GM18498 (cell line): ENCODE data around the gene ABHD16A.

ENCODE experiments used
- ATAC-seq: cut with Tn5 transposase; IDR thresholded peaks from one replicate; pipeline ENCODE4 v1.9.1; 2021; ENCODE audit warnings: mild to moderate bottlenecking, moderate library complexity; ENCODE audit not compliant: unreplicated experiment

ABHD16A gene

DNA sequence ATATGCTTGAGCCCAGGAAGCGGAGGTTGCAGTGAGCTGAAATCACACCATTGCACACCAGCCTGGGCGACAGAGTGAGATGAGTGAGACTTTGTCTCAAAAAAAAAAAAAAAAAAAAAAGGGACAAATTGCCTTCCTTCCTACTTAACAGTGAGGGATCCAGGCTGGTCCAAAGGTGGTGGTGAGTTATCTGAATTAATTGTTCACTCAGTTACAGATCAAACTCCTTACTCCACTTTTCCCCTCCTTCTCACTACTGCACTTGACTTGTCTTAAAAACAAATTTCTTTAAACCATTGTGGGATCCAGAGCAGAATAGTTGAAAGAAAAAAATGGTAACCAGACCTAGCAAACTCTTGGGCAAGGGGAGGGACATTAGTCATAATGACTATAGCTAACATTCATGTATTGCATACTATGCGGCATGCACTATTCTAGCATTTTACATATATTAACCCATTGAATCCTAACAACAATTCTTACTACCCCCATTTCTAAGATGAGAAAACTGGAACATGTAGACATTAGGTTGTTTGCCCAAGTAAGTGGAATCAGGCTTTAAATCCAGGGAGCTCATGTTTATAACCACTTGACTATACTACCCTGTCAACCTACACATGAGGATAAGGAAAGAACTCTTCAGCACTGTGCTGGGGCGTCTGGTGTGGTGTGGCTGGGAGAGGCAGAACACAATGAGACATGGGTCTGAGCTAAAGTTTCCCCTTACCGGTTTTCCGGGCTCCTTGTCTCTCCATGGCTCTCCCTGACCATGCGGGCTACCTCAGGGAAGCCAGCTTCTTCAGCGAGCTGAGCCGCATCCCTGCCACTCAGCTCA is 39.8 kb downstream of the ABHD16A start:
- ATAC-seq = no peak

DNA sequence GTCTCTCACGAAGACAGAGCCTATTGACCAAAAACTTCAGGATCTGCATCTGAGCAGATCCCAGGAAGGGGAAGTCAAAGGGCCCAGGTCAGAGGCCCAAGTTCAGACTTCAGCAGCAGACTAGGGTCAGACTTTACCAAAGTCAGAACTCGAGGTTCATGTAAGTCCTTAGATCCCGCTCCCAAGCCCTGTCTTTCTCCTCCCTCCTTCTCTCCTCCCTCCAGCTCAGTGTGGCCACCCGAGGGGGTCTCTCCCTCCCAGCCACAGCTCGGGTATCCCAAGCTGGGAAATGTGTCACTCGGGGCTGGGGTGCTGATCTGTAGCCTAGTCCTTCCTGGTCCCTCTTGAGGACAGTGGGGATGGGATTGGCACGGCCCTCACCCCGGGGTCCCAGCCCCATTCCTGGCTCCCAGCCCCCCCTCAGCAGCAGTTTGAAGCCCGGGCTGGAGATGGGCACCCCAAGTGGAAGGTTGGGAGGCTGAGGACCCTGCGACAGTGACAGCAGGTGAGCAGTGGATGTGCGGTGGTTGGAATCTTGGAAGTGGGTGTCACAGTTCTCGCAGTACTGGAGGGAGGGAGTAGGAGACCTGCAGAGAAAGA is 40.9 kb downstream of the ABHD16A start:
- ATAC-seq = no peak

DNA sequence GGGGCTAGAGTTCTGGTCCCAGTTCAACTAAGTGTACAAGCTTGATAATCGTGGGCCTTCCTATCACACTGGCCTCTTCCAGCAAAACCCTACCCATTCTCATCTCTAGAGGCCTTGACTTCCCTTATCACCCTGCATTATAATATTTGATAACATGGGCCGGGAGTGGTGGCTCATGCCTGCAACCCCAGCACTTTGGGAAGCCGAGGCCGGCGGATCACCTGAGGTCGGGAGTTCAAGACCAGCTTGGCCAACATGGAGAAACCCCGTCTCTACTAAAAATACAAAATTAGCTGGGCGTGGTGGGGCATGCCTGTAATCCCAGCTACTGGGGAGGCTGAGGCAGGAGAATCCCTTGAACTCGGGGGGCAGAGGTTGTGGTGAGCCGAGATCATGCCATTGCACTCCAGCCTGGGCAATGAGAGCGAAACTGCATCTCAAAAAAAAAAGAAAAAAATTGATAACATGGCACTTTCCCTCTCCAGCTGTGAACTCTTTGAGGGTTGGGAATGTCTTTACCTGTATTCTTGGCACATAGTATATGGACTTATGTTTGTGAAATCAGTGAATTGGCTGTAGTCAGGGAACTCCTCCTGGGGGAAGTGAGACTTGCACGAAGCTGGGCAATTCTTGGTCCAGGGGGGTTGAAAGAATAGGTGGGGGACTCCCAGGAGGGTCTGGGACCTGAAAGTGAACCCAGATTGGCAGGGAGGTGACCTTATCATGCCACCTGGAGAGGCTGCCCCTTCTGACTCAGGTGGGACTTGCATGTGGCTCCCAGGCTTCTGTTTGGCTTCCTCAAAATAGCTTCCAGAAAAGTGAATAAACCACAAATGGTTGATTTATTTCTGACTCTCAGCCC is 41.6 kb downstream of the ABHD16A start:
- ATAC-seq = no peak

DNA sequence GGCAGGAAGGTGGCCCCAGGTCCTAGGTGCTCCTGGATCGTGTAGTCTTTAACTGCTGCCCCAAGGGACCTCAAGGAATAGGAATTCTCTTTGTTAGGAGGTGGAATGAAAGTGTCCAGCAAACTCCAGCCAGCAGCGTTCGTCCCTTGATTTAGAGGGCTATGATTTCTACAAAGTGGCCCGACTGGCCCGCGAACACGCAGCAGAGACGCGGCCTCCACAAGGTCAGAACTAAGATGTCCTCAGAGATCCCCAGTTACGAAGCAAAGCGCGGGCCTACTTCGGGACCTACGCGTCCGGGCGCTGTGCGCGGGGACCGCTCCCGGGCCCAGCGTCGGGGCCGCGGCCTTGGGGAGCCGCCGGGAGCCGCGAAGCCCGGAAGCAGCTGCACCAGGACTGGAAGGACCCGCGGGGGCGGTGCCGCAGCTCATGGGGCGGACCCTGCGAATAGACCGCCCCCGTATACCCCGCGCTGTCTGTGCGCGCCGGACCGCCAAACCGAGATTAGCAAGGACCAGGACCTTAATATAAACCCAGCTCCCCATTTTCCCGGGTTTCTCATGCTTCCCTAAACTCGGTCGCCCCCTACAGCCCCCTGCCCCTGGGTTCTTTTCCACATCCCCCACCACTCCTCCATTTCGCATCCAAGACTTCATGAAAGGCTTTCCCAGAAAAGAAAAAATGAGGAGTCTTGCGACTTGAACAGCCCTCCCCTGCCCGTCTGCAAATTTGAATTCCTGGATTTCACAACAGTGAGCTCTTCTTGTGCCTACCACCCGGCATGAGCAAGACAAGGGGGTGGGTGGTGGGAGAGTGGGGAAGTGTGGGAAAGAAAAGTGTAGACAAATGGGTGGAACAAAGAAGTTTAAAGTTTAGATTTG is 42.5 kb downstream of the ABHD16A start, which contains the start of gene C6orf47:
Gene C6orf47 (minus strand): TSS at position 398 of the 881 bp plus-strand sequence. CDS start 831 bp downstream, outside the sequence.
- ATAC-seq = peak; percentile 56

DNA sequence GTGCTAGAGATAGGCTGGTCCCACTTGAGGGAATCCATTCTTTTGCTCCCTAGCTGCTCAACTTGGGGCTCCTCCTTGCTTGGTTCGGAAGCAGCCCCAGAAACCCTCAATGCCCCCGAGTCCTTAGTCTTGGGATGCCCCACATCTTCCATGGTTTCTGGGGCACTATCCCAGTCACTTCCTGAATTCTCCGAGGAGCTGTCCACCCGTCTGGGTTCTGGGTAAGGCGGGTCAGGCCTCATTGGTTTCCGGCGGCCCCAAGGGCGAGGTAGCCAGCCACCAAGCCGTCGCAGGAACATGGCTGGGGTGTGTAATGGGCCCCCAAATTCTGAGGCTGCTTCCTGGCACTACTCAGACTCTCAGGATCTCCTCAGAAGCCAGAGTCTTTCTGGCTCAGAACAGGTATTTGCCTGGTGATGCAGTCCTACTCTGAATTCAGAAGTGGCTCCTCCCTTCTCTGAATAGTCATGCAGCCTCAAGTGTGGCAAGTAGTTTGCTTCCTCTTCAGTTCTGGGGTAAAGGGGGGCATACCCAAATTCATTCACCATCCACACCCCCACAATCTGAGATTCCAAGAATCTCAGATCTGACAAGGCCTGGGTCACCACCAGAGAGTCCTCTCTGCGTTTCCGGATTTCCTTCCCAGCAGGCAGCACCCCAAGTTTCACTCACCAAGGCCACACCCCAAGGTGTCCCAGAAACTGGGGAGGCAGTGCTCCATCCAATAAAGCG is 43.3 kb downstream of the ABHD16A start:
- no peak for ATAC-seq

DNA sequence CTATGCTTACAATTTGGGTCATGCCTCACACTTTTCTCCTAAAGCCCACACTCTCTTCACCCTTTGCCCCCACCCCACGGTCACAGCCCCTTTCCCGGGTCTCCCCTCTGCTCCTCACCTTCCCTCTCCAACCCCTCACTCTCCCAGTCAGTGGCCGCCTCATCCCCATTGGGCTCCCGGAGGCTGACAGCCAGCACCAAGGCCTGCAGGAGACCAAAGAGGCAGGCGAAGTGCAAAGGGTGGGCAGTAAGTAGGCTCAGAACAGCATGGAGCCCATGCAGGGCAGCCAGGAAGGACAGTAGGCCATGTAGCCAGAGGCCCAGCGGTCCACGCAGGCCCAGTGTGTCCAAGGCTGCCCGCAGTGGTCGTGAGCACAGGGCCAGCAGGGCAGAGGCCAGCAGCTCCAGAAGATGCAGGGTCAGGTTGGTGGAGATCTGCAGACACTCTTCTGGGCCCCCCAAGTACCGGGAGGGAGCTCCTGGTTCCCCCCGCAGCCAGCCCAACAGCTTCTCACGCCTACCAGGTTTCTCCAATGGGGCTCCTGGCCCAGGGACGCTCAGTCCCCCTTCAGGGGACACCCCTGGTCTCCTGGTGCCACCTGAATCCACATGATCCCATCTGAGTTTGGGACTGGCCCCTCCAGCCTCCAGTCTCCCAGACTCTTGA is 44.0 kb downstream of the ABHD16A start:
- ATAC-seq = no peak

DNA sequence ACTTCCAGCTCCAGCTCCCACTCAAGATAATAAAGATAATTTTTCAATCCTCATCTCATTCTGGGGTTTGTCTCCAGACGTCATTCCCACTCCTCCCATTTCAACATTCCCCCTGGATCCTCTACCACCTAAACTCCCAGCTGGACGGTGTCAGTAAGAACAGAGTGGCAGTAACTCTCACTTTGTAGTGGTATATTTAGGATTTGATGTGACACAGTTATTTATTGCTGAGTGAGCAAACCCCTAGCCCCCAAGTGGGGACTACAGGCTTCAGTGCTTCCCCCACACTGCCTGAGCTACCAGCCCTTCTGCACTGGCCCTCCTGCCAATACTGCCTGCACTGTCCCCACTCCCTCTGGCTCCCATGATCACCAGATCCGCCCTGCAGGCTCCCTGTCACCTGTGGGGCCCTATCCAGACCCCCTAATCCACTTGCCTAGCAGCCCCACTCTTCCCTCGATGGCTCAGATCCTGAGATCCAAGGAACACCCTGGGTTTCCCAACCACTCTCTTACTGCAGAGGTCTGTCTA is 44.9 kb downstream of the ABHD16A start:
- ATAC-seq = no peak

DNA sequence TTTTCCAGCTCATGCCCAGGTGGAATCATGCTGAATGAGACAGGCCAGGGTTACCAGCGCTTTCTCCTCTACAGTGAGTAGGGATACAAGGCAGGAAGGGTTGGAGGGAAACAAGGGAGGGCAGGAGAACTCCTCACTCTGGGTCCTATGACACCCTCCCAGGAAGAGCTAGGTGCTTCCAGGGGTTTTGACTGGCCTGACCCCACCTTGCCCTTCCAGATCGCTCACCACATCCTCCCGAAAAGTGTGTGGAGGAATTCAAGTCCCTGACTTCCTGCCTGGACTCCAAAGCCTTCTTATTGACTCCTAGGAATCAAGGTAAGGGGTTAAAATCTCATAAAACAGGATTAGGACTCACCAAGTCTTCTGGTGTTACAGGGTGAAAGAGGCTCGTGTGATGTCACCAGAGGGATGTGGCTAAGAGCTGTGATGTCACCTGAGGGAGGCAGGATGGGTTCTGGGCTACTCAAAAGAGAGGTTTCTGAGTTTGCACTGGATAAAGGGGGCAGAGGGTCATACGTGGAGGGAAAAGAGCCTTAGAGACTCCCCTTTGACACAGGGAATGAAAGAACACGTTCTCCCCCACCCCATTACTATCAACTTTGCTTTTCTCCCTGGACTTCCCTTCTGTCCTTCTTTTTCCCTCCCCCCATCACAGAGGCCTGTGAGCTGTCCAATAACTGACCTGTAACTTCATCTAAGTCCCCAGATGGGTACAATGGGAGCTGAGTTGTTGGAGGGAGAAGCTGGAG is 45.5 kb downstream of the ABHD16A start:
- no peak for ATAC-seq

DNA sequence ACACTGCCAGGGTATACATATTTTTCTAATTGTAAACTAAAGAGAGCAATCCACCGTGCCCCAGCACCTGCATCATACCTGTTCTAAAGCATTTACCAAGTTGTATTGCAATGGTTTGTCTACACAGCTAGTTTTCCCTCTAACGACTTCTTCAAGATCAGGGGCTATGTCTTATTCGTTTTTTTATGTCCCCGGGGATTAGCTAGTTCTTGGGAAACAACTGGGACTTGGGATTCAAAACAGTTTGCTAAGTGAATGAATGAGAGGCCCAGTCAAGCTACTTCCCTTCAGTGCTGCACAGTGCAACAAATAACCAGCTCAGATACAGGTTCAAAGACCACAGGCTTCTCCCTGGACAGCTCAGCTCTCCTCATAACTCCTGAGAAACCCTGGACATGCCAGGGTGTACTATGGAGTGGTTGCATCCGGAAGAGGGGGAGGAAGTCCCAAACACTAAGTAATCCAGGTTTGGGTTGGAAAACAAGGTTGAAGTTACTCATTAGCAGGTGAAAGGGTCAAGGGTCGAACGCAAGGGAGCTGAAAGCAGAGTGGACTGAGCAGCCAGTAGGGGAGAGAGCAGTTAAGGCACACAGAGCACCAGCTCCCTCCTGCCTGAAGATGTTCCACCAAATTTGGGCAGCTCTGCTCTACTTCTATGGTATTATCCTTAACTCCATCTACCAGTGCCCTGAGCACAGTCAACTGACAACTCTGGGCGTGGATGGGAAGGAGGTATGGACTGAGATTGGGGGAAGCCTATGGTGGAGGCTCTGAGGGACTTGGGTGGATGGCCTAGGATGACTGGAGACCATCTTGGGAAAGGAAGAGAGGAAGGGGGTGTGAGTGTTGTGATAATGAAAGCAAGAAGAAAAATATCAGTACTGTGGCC is 47.5 kb downstream of the ABHD16A start, which contains the start of gene APOM:
Gene APOM (plus strand): TSS at position 546 of the 889 bp plus-strand sequence. CDS start 73 bp downstream, at position 619.
- ATAC-seq = no peak

DNA sequence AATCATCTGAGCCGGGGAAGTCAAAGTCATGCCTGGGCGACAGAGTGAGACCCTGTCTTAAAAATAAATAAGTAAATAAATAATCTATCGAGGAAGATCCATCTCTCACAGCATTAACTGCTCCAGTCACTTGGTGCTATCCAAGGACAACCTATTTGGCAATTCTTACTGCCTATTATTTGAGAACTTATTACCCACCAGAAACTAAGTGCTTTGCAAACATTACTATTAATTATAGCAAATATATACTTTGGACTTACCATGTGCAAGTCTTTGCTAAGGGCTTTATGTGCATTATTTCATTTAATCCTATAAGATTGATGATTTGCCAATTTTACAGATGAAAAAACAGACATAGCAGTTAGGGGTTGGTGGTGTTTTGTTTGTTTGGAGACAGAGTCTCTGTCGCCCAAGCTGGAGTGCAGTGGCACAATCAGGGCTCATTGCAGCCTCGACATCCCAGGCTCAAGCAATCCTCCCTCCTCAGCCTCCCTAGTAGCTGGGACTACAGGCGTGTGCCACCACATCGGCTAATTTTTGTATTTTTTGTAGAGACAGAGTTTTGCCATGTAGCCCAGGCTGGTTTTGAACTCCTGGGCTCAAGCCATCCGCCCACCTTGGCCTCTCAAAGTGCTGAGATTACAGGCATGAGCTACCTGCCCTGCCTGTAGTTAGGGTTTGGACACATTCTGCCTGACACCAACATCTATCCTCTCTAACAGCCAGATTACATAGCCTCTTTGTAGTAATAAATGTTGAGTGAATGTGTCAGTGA is 48.4 kb downstream of the ABHD16A start:
- no peak for ATAC-seq

DNA sequence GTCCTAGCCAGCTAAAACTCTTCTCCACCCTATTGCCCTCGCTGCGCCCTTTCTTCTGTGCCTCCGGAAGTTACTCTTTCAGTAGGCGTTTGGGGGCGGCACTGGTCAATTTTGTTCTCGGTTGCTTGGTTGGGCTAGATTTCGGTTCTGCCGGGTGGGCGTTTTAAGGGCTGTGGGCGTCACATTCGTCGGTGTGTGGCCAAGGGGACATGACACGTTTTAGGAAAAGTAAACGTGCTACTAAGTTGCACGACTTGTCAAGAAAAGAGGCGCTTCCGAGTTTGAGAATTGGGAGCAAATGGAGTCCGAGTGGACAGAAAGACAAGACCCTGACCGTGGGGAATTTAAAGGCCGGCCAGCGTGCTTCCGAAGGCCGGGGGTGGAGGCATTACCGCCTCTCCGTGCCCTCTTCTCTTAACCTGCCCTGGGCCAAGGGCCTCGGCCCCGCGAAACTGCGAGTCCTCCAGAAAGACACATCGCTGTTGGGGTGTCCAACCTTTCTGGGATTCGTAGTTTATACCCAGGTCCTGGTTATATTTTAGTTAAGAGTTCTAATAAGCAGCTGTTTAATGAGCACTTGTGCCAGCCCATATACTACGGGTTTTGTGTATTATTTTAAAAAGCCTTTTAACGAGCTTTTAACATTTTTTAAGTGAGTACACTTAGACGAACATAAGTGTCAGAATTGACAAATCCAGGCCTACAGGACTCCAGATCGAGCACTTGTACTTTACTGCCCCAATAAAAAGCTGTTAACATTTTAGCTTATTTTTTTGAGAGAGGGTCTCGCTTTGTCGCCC is 50.0 kb downstream of the ABHD16A start:
- peak; percentile 60 for ATAC-seq

DNA sequence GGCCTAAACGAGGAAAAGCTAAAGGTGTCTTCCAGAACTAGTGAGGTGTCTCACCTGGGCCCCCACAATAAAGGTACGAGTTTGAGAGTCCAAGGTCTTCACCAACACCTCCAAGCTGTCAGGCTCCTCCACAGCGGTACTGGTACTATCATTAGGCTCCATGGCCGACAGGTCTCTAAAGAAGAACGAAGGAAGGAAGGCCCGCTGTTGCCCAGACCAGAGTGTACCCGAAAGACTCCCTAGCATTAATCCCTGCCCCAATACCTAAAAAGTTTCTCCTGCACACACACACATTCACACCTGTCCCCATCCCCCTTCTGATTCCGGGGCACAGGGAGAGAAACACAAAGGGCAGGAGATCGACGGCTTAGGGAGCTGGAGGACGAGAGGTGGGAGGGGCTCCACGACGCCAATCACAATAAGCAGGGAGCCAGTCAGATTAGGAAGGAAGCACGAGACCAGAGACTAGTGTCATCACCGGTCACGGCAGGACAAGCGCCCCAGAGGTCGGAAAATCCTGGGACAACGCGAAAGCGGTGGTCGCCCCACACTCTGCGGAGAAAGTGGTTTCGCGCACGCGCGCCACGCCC is 51.4 kb downstream of the ABHD16A start:
- ATAC-seq = peak; percentile 28

DNA sequence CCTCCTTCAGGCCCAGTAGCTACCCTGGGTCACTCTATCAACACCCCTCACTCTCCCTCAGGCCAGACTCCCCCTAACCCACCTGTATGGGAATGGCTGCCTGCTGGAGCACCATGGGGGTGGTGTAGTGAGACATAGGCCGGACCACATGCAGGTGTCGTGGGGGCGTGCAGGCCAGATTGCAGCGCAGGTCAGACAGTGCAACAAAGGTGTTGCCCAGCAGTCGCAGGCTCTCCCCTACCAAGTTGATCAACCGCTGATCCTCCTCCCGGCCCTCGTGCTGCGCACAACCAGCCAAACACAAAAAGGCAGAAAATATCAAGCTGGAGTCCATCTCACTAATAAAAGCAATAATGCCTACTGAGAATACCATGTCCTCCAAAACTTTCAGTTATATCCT is 57.8 kb downstream of the ABHD16A start:
- ATAC-seq = no peak

DNA sequence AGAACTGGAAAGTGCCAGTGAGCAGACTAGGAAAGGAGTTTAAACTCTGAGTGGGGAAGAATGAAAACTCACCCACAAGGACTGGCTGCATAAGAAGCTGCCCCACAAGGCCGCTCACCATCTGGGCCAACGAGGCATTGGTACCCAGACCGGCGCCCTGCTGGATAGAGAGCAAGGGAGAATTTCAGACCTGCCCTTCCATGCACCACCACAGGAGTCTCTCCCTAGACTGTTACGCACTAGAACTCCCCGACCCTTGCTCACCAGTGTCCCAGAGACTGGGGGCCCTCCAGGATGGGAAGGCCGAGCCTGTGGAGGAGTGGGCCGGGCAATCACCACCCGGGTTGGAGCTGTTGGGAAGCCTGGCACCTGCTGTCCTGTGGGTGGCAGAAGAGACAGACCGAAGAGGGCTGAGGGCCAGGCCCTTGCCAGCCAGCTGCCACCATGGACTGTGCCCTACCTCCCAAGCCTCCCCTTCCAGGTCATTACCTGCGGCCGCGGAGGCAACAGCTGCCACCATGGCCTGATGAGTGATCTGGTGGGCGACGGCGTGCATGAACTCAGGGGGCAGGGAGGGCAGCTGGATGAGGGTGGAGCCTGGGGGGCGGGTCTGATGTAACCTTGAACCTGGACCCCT is 59.2 kb downstream of the ABHD16A start:
- ATAC-seq = no peak
